Fibroblast of lung (primary cell): ENCODE measurements around the gene PCDHA2. TPM values are rescaled to one million over a fixed set of nuclear protein-coding genes. Genes with fewer than 3 reads are reported as not detected.
"Not testable (repeated sequence)": the region's sequence is repeated elsewhere in the genome, so short reads cannot be mapped to it uniquely, and the experiment has no call there.

Experiments used
- DNase-seq, 2 donors: peaks; one replicate each; pipeline versions ENCODE4 v3.0.0 to v3.0.0-alpha.2; 2010; ENCODE audit warnings: low read depth in 2 of 2
- H2AFZ ChIP-seq: 2 replicates; pipeline ENCODE4 v1.5.1; 2012; ENCODE audit warnings: low read length, control low read depth, inconsistent platforms
- H3K27ac ChIP-seq: 2 replicates; pipeline ENCODE4 v1.5.1; 2011; ENCODE audit warnings: low read length, control low read depth; ENCODE audit not compliant: insufficient read depth
- H3K27me3 ChIP-seq: 2 replicates; pipeline ENCODE4 v1.5.1; 2011; ENCODE audit warnings: mild to moderate bottlenecking, low read length; ENCODE audit not compliant: control insufficient read depth, insufficient read depth
- H3K36me3 ChIP-seq: 2 replicates; pipeline ENCODE4 v1.5.1; 2011; ENCODE audit warnings: low read length; ENCODE audit not compliant: control insufficient read depth, insufficient read depth
- H3K4me1 ChIP-seq: 2 replicates; pipeline ENCODE4 v1.5.1; 2011; ENCODE audit warnings: low read length; ENCODE audit not compliant: control insufficient read depth, insufficient read depth; ENCODE audit errors: extremely low read depth
- H3K4me2 ChIP-seq: 2 replicates; pipeline ENCODE4 v1.5.1; 2011; ENCODE audit warnings: low read length, control low read depth; ENCODE audit not compliant: insufficient read depth; ENCODE audit errors: extremely low read depth
- H3K4me3 ChIP-seq, 4 experiments: fragments of 200-600 bp in 1 of 4; sonication (generic) in 1 of 4; replicated peaks in 1 of 4; 2 replicates each; pipeline ENCODE4 v1.5.1; 2011 to 2016; ENCODE audit warnings: low read length in 4 of 4, low read depth in 3 of 4, mild to moderate bottlenecking in 3 of 4, control low read depth in 2 of 4, inconsistent platforms in 1 of 4, mixed read lengths in 1 of 4; ENCODE audit not compliant: insufficient read depth in 1 of 4; ENCODE audit errors: control extremely low read depth in 1 of 4
- H3K79me2 ChIP-seq: 2 replicates; pipeline ENCODE4 v1.5.1; 2012; ENCODE audit warnings: mild to moderate bottlenecking, low read length, inconsistent platforms; ENCODE audit not compliant: control insufficient read depth, insufficient read depth
- H3K9ac ChIP-seq: 2 replicates; pipeline ENCODE4 v1.5.1; 2011; ENCODE audit warnings: mild to moderate bottlenecking, low read length, control low read depth; ENCODE audit not compliant: insufficient read depth
- H3K9me3 ChIP-seq: 2 replicates; pipeline ENCODE4 v1.5.1; 2012; ENCODE audit warnings: low read depth, low read length; ENCODE audit not compliant: control insufficient read depth, insufficient read depth
- H4K20me1 ChIP-seq: 2 replicates; pipeline ENCODE4 v1.5.1; 2011; ENCODE audit warnings: low read length; ENCODE audit not compliant: control insufficient read depth, insufficient read depth; ENCODE audit errors: extremely low read depth
- EZH2 ChIP-seq: IDR thresholded peaks from 2 replicates; pipeline ENCODE4 v1.5.1; 2012; ENCODE audit warnings: low read length, control low read depth, mild to moderate bottlenecking; ENCODE audit errors: missing control alignments
- polyA plus RNA-seq, 2 donors: library from polyadenylated mRNA; depleted of rRNA in 1 of 2; stranded (reverse) in 1 of 2; unstranded in 1 of 2; fragments of >200 nt; gene quantifications; 2 replicates each; pipeline ENCODE4 v1.2.1, GENCODE V29; 2011 to 2012; ENCODE audit warnings: missing spikeins in 1 of 2
- total RNA-seq: library from RNA; depleted of rRNA; stranded (reverse); fragments of >200 nt; gene quantifications from 2 replicates; pipeline ENCODE4 v1.2.1, GENCODE V29; 2014
- TF ChIP-seq, protein P1 (sequence below), 2 donors: IDR thresholded peaks in 1 of 2; conservative IDR thresholded peaks in 1 of 2; 1 replicate in 1 of 2; 2 replicates in 1 of 2; pipeline ENCODE4 v1.5.1; 2011 to 2012; ENCODE audit warnings: low read length in 2 of 2, control low read depth in 1 of 2, inconsistent platforms in 1 of 2, low read depth in 1 of 2, mild to moderate bottlenecking in 1 of 2

Gene PCDHA2
- total and polyA plus RNA-seq, 2 donors (not counting 1 experiment from before 2014, with no cell fraction given): 0.10 to 0.33 TPM

DNA sequence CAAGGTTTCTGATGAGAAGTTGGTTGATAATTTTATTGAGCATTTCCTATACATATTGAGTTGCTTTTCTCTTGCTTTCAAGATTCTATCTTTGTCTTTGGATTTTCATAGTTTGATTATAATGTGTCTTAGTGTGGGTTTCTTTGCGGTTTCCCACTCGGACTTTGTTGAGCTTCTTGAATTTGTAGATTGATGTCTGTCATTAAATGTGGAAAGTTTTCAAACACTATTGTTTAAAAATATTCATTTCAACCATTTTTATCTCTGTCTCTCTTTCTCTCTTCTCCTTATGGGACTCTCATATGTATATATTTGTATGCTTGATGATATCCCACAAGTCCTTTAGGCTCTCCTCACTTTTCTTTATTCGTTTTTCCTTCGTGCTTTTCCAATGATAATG is 27.2 kb upstream of the PCDHA2 start:
- no peaks in the 10 kb centered on the region for H3K9me3 ChIP-seq
- no peaks in the 10 kb centered on the region for H3K27me3 ChIP-seq
- H3K4me2 ChIP-seq: no peak overlapping the region
- H4K20me1 ChIP-seq: no peaks in the 10 kb centered on the region
- no peak overlapping the region for H3K27ac ChIP-seq
- DNase-seq: no peak
- H3K9ac ChIP-seq: no peak overlapping the region
- H3K36me3 ChIP-seq: no peaks in the 10 kb centered on the region
- no peak for TF ChIP-seq EZH2
- TF ChIP-seq, protein P1, sequence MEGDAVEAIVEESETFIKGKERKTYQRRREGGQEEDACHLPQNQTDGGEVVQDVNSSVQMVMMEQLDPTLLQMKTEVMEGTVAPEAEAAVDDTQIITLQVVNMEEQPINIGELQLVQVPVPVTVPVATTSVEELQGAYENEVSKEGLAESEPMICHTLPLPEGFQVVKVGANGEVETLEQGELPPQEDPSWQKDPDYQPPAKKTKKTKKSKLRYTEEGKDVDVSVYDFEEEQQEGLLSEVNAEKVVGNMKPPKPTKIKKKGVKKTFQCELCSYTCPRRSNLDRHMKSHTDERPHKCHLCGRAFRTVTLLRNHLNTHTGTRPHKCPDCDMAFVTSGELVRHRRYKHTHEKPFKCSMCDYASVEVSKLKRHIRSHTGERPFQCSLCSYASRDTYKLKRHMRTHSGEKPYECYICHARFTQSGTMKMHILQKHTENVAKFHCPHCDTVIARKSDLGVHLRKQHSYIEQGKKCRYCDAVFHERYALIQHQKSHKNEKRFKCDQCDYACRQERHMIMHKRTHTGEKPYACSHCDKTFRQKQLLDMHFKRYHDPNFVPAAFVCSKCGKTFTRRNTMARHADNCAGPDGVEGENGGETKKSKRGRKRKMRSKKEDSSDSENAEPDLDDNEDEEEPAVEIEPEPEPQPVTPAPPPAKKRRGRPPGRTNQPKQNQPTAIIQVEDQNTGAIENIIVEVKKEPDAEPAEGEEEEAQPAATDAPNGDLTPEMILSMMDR (conservative IDR thresholded peaks at IDR 0.05 in 1 of 2, IDR thresholded peaks at IDR 0.05 in 1 of 2; ENCODE audit: low read depth in 1 of 2, low read length in 2 of 2): no peak
- H3K4me1 ChIP-seq: no peaks in the 10 kb centered on the region
- H2AFZ ChIP-seq: no peak overlapping the region
- H3K4me3 ChIP-seq: no peak overlapping the region
- no peaks in the 10 kb centered on the region for H3K79me2 ChIP-seq

DNA sequence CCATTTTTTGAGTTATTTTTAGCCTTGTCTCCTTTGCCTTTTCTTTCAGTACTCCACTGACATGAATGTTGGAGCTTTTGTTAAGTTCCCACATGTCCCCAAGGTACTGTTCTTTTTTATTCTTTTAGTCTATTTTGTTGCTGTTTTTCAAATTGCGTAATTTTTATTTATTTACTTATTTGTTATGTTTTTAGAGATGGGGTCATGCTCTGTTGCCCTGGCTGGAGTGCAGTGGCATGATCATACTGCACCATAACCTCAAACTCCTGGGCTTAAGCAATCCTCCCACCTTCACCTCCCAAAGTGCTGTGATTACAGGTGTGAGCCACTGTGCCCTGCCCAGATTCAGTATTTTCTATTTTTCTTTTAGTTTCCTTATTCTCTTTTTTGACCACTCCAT is 14.1 kb upstream of the PCDHA2 start:
- H3K27me3 ChIP-seq: no peaks in the 10 kb centered on the region
- H3K4me2 ChIP-seq: no peak overlapping the region
- H4K20me1 ChIP-seq: no peaks in the 10 kb centered on the region
- H3K79me2 ChIP-seq: no peaks in the 10 kb centered on the region
- H3K36me3 ChIP-seq: no peaks in the 10 kb centered on the region
- H3K4me1 ChIP-seq: no peaks in the 10 kb centered on the region
- no peaks in the 10 kb centered on the region for H3K9me3 ChIP-seq
- DNase-seq: no peak
- H3K4me3 ChIP-seq: no peak overlapping the region
- no peak overlapping the region for H3K27ac ChIP-seq
- no peak for TF ChIP-seq EZH2
- TF ChIP-seq, protein P1 (conservative IDR thresholded peaks at IDR 0.05 in 1 of 2, IDR thresholded peaks at IDR 0.05 in 1 of 2; ENCODE audit: low read depth in 1 of 2, low read length in 2 of 2): no peak
- no peak overlapping the region for H2AFZ ChIP-seq
- H3K9ac ChIP-seq: no peak overlapping the region

DNA sequence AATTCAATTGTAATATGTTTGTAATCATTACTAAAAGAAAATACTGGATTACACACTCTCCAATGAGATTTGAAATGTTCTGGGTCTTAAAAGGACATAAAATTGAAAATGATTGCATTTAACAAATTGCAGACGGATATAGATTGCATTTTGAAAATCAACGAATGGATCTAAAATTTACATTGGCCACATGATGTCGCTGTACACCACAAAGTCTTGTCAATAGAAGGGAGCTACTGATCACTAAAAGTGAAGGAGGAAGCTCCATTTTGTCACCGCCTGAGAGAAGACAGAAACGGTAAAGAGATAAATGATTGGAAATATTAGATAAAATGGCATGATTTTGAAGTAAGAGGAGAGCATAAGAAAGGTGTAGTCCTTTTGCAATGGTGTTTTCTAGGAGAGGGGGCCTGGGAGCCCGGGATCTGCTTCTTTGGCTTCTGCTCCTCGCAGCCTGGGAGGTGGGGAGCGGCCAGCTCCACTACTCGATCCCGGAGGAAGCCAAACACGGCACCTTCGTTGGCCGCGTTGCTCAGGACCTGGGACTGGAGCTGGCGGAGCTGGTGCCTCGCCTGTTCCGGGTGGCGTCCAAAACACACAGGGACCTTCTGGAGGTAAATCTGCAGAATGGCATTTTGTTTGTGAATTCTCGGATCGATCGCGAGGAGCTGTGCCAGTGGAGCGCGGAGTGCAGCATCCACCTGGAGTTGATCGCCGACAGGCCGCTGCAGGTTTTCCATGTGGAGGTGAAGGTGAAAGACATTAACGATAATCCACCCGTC is 8.6 kb upstream of the PCDHA2 start, which contains the start of gene PCDHA1:
TSS of gene PCDHA1 (plus strand) at position 236 of the 782 bp plus-strand sequence.
- Histone ChIP-seq H3K36me3 (no peaks in the 10 kb centered on the region), H3K4me2 (no peak within 1 kb of the TSS), H3K9ac (no peak within 1 kb of the TSS), H3K27me3 (no peaks in the 10 kb centered on the region), H3K4me3 (no peak within 1 kb of the TSS), H3K79me2 (no peaks in the 10 kb centered on the region), H4K20me1 (no peaks in the 10 kb centered on the region), H3K9me3 (no peaks in the 10 kb centered on the region), H2AFZ (no peak within 1 kb of the TSS), H3K4me1 (no peaks in the 10 kb centered on the region), H3K27ac (no peak within 1 kb of the TSS)
- DNase-seq: no peak
- TF ChIP-seq, protein P1 (conservative IDR thresholded peaks at IDR 0.05 in 1 of 2, IDR thresholded peaks at IDR 0.05 in 1 of 2; ENCODE audit: low read depth in 1 of 2, low read length in 2 of 2): no peak
- TF ChIP-seq EZH2: no peak

DNA sequence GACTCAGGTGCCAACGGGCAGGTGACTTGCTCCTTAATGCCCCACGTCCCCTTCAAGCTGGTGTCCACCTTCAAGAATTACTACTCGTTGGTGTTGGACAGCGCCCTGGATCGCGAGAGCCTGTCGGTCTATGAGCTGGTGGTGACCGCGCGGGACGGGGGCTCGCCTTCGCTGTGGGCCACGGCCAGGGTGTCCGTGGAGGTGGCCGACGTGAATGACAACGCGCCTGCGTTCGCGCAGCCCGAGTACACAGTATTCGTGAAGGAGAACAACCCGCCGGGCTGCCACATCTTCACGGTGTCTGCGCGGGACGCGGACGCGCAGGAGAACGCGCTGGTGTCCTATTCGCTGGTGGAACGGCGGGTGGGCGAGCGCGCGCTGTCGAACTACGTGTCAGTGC is 7.2 kb upstream of the PCDHA2 start:
- not testable (repeated sequence) for DNase-seq, H4K20me1 ChIP-seq, H3K4me1 ChIP-seq, H3K9ac ChIP-seq, H3K79me2 ChIP-seq, H3K27ac ChIP-seq, H3K9me3 ChIP-seq, H3K4me2 ChIP-seq, H3K27me3 ChIP-seq, H2AFZ ChIP-seq, H3K36me3 ChIP-seq, H3K4me3 ChIP-seq
